Stromal cell of bone marrow (primary cell): ENCODE results near the gene CAMSAP2.

Experiments
- DNase-seq: peaks from one replicate; pipeline ENCODE4 v3.0.0-alpha.2; 2012; ENCODE audit warnings: low read depth

Gene CAMSAP2, protein sequence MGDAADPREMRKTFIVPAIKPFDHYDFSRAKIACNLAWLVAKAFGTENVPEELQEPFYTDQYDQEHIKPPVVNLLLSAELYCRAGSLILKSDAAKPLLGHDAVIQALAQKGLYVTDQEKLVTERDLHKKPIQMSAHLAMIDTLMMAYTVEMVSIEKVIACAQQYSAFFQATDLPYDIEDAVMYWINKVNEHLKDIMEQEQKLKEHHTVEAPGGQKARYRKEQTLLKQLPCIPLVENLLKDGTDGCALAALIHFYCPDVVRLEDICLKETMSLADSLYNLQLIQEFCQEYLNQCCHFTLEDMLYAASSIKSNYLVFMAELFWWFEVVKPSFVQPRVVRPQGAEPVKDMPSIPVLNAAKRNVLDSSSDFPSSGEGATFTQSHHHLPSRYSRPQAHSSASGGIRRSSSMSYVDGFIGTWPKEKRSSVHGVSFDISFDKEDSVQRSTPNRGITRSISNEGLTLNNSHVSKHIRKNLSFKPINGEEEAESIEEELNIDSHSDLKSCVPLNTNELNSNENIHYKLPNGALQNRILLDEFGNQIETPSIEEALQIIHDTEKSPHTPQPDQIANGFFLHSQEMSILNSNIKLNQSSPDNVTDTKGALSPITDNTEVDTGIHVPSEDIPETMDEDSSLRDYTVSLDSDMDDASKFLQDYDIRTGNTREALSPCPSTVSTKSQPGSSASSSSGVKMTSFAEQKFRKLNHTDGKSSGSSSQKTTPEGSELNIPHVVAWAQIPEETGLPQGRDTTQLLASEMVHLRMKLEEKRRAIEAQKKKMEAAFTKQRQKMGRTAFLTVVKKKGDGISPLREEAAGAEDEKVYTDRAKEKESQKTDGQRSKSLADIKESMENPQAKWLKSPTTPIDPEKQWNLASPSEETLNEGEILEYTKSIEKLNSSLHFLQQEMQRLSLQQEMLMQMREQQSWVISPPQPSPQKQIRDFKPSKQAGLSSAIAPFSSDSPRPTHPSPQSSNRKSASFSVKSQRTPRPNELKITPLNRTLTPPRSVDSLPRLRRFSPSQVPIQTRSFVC (N-terminal part only)

GRCh38 chr1:200738327-200738948 lies at the start of gene CAMSAP2:
TSS of gene CAMSAP2 (plus strand) at chr1:200738893. CDS start at chr1:200739828, 935 bp downstream.
- peak; percentile 85 for DNase-seq

DNA sequence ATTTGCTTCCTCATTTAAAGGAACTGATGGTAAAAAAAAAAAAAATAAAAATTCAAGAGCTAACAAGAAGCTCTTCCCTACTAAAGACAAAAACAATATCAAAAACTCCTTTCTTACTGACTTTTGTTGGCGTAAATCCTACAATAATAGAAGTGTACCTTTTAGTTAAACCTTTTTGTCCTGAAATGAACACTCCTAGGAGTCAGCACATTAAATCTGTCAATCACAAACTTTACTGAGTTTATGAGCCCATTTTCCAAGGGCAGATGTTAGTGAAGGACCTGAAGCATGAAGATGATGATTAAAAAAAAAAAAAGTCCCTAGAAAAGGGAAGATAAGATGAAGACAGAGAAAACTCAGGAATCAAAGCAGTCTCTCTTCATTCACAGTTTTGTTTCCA lies 46.4 kb upstream of the CAMSAP2 start:
- DNase-seq, result no peak

- DNase-seq, result no peak
Observed at GRCh38 chr1:200693327-200693726, 45.4 kb upstream of the CAMSAP2 start.

- no peak for DNase-seq
Observed at GRCh38 chr1:200694738-200695137, 44.0 kb upstream of the CAMSAP2 start.

DNA sequence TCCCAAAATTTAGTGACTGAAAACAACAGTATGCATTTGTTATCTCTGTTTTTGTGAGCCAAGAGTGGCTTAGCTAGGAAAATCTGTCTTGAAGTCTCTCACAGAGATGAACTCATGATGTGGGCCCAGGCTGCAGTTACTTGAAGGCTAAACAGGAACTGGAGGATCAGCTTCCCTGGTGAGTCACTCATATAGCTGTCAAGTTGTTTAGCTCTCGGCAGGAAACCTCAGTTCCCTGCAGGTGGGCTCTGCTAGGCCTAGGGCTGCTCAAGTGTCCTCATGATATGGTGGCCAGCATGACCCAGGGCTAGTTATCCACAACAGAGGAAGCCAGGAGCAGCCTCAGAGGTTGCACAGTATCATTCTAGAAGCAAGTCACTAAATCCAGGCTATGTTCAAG lies 38.8 kb upstream of the CAMSAP2 start:
- DNase-seq, result peak; percentile 19

DNA sequence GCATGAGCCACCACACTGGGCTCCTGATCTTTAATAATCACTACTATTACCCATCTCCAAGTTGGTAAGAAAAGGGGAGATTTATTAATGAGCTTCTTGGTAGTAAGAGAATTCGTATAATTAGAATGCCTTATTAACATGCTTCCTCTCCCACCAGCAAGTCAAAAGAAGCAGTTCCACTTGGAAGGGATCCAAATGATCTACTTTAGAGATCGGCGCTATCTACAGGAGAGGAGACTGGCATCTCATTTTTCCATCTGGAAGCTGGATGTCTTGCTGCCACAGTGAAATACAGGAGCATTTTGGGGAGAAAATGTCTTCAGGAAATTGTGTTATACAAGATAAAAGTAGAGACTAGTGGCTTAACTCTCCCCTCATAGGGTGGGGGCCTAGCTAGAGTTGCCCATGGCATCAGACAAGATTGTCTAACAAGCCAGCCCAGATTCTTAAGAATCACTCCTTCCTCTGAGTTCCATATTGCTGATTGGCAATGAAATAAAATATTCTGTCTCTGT lies 33.6 kb upstream of the CAMSAP2 start:
- DNase-seq, result no peak

GRCh38 chr1:200706111-200706814 lies 32.4 kb upstream of the CAMSAP2 start:
- no peak for DNase-seq

DNA sequence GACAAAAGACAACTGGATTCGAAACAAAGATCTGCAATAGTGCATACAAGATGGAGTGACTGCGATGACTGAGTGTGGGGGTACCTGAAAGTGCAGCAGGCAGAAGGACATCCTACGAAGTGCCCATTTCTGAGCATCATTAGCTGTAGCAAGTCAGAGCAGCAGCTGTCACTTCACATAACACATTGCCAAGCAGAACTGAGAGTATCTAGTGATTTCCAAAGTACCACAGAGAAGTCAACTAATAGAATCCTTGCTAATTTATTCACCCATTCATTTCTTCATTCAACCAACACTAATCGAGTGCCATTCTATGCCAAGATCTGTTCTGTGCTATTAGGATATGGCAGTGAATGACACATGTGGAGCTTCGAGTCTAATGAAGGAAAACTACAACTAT lies 31.6 kb upstream of the CAMSAP2 start:
- no peak for DNase-seq

- no peak for DNase-seq
Observed at GRCh38 chr1:200708161-200708560, 30.5 kb upstream of the CAMSAP2 start.

DNA sequence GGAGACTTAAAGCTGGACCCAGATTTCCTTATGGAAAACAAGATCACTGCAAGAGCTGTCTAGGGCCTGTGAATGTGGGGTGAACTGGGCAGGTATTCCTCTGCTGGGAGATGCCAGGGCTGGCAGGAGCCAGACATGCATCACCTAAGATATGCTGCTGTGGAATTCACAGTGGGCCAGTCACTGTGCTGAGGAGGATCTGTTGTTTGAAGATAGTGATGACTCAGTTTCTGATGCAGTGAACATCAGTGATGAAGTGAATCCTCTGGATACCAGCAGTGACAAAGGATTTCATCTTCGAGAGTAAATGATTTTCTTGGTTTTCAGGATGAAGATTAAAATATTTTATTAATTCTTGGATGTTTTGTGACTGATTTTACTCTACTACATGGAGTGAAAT lies 29.9 kb upstream of the CAMSAP2 start:
- no peak for DNase-seq

GRCh38 chr1:200710166-200710565 lies 28.5 kb upstream of the CAMSAP2 start:
- no peak for DNase-seq

- DNase-seq, result no peak
Observed at GRCh38 chr1:200714504-200715187, 24.0 kb upstream of the CAMSAP2 start.

DNA sequence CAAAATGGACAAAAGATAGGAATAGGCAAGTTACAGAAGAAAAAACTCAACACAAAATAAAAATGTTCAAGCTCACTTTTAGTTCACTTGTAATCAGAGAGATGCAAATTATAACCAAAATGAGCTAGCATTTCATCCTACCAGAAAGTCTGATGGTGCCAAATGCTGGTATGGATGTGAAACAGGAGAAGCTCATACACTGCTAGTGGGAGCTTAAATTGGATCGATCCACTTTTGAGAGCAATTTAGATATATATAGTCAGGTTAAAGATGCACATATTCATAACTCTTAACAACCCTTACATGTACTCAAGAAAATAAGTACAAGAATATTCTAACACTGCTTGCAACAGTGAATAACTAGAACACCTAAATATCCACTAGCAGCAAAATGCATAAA lies 18.5 kb upstream of the CAMSAP2 start:
- DNase-seq, result no peak

GRCh38 chr1:200724064-200724463 lies 14.6 kb upstream of the CAMSAP2 start:
- peak; percentile 49 for DNase-seq

- DNase-seq, result no peak
Observed at GRCh38 chr1:200727257-200727656, 11.4 kb upstream of the CAMSAP2 start.

- DNase-seq, result no peak
Observed at GRCh38 chr1:200729863-200730262, 8.8 kb upstream of the CAMSAP2 start.

- DNase-seq, result no peak
Observed at GRCh38 chr1:200731654-200732332, 6.9 kb upstream of the CAMSAP2 start.

DNA sequence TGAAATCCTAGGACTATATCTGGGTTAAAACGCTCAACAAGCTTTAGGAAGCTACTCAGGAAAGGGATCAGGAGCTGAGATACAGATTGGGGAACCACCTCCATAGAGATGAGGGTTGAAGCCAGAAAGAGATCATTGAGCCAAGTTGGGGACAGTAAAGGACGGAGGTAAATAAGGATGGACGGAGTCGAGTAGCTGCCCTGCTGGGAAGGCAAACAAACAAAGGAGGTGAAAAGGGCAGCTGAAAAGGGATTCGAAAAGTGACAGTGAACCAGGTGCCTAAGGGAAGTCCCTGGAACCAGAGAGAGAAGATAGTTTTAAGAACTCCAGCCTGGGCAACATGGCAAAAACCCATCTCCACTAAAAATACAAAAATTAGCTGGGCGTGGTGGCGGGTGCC lies 6.3 kb upstream of the CAMSAP2 start:
- DNase-seq, result no peak

DNA sequence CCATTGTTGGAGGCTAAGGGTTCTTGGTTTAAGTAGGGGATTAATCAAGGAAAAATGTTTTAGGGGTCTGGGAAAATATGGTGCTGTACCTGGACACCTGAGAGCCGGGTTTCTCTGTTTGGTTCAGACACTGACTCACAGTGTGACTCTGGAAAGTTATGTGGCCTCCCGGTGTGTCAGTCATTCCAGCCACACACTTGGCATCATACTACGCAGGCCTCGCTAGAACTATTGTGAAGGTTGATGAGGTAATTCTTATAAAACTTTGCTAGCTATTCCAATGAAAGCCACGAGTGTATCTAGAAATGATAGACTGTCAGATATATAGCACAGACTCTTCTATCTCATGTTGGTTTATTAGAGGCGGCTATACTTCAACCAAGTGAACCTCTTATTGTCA lies 4.8 kb upstream of the CAMSAP2 start:
- no peak for DNase-seq

GRCh38 chr1:200737647-200738291 lies 924 bp upstream of the CAMSAP2 start:
- no peak for DNase-seq
